Nephron (organoid): ENCODE data around the gene NUP62.
A peak's percentile ranks its signal among the peaks of the same experiment; 100 is the strongest.
"Not testable (repeated sequence)": the region's sequence is repeated elsewhere in the genome, so short reads cannot be mapped to it uniquely, and the experiment has no call there.

ENCODE experiments used
- H3K27ac Mint-ChIP-seq, 3 experiments: 2 replicates each; pipeline ENCODE4 v1.8.0; 2020; ENCODE audit warnings: mixed read lengths in 3 of 3, mild to moderate bottlenecking in 2 of 3, moderate library complexity in 1 of 3
- H3K27me3 Mint-ChIP-seq: 2 replicates; pipeline ENCODE4 v1.8.0; 2021; ENCODE audit warnings: low read depth, mild to moderate bottlenecking, moderate library complexity, mixed read lengths
- H3K36me3 Mint-ChIP-seq: 2 replicates; pipeline ENCODE4 v1.8.0; 2020; ENCODE audit warnings: low read depth, mixed read lengths
- H3K4me1 Mint-ChIP-seq: 2 replicates; pipeline ENCODE4 v1.8.0; 2020; ENCODE audit warnings: mixed read lengths
- H3K4me3 Mint-ChIP-seq, 3 experiments: 2 replicates each; pipeline ENCODE4 v1.8.0; 2020; ENCODE audit warnings: mild to moderate bottlenecking in 3 of 3, mixed read lengths in 3 of 3, moderate library complexity in 2 of 3
- H3K9me3 Mint-ChIP-seq: 2 replicates; pipeline ENCODE4 v1.8.0; 2020; ENCODE audit warnings: mixed read lengths
- TF ChIP-seq, protein P1 (sequence below), 3 experiments: fragments of 200-600 bp; sonication (generic); IDR thresholded peaks; one replicate each; pipeline ENCODE4 v1.5.0; 2021; ENCODE audit warnings: antibody characterized with exemption in 3 of 3; ENCODE audit not compliant: unreplicated experiment in 3 of 3

Gene NUP62

DNA sequence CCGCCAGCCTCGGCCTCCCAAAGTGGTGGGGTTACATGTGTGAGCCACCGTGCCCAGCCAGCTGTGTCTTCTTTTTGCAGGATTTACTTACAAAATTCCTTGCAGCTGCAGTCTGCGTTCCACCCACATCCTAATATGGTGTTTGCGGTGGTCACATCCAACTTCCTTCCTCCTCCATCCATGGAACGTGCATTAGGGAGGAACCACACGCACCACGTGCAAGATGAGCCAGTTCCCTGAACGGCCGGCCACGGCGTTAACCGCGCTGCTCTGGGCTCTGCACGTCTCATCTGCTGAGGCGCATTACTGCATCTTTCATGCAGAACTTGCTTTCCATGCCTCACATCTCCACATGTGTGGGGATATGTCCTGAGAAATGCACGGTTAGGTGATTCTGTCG lies 44.7 kb upstream of the NUP62 start:
- Mint-ChIP-seq H3K9me3 (no peaks in the 10 kb centered on the region), H3K27ac (no peak overlapping the region), H3K36me3 (peaks cover 4% of the 10 kb centered on the region), H3K4me1 (peaks cover 3% of the 10 kb centered on the region), H3K4me3 (no peak overlapping the region), H3K27me3 (peaks cover 6% of the 10 kb centered on the region)
- TF ChIP-seq, protein P1, sequence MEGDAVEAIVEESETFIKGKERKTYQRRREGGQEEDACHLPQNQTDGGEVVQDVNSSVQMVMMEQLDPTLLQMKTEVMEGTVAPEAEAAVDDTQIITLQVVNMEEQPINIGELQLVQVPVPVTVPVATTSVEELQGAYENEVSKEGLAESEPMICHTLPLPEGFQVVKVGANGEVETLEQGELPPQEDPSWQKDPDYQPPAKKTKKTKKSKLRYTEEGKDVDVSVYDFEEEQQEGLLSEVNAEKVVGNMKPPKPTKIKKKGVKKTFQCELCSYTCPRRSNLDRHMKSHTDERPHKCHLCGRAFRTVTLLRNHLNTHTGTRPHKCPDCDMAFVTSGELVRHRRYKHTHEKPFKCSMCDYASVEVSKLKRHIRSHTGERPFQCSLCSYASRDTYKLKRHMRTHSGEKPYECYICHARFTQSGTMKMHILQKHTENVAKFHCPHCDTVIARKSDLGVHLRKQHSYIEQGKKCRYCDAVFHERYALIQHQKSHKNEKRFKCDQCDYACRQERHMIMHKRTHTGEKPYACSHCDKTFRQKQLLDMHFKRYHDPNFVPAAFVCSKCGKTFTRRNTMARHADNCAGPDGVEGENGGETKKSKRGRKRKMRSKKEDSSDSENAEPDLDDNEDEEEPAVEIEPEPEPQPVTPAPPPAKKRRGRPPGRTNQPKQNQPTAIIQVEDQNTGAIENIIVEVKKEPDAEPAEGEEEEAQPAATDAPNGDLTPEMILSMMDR (IDR thresholded peaks at IDR 0.05; ENCODE audit: unreplicated experiment in 3 of 3): no peak

DNA sequence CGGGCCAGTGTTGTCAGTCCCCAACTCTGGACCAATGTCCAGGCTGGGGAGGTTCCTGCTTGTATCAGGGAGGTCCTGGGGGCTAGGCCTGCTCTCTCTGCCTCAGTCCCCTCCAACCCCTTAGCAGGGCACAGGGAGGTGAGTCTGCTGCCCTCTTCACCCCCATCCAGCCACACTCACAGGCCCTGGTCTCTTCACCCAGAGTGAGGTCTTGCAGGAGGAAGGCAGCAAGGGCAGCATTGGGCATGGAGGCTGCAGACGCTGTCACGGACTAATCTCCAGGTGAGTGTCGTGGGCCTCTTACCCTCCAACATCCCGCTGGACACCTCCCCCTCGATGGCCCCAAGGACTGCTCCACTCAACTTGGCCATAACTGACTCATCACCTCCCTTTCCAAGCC lies 43.5 kb upstream of the NUP62 start:
- no peak overlapping the region for H3K27ac Mint-ChIP-seq
- H3K4me1 Mint-ChIP-seq: peaks cover 3% of the 10 kb centered on the region
- no peak overlapping the region for H3K4me3 Mint-ChIP-seq
- no peaks in the 10 kb centered on the region for H3K9me3 Mint-ChIP-seq
- TF ChIP-seq, protein P1 (IDR thresholded peaks at IDR 0.05; ENCODE audit: unreplicated experiment in 3 of 3): no peak
- H3K36me3 Mint-ChIP-seq: peaks cover 4% of the 10 kb centered on the region
- H3K27me3 Mint-ChIP-seq: peaks cover 6% of the 10 kb centered on the region

DNA sequence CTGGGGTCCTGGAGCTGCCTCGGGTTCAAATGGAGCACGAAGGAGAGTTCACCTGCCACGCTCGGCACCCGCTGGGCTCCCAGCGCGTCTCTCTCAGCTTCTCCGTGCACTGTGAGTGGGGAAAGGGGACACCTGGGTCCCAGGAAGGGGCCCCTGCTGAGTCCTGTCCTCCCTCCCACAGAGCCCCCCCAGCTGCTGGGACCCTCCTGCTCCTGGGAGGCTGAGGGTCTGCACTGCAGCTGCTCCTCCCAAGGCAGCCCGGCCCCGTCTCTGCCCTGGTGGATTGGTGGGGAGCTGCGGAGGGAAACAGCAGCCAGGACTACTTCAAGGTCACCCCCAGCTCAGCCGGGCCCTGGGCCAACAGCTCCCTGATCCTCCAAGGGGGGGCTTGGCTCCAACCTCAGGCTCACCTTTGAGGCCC lies 42.7 kb upstream of the NUP62 start:
- no peak overlapping the region for H3K27ac Mint-ChIP-seq
- no peak overlapping the region for H3K4me3 Mint-ChIP-seq
- no peaks in the 10 kb centered on the region for H3K9me3 Mint-ChIP-seq
- H3K27me3 Mint-ChIP-seq: peaks cover 6% of the 10 kb centered on the region
- peaks cover 4% of the 10 kb centered on the region for H3K36me3 Mint-ChIP-seq
- peaks cover 3% of the 10 kb centered on the region for H3K4me1 Mint-ChIP-seq
- TF ChIP-seq, protein P1 (IDR thresholded peaks at IDR 0.05; ENCODE audit: unreplicated experiment in 3 of 3): no peak

DNA sequence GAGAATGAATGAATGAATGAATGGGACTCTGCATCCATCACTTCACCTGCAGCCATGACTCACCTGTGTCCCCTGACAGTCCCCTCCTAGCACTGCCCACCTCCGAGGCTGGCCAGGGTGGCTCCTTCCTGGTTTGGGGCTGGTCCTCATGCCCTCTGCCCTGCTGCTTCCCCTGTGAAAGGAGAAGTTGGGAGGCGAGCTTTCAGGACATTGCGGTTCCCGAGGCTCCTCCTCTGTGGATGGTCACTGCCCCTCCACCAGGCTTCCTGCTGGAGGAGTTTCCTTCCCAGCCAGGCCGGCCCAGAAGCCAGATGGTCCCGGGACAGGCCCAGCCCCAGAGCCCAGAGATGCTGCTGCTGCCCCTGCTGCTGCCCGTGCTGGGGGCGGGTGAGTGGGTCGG lies 40.1 kb upstream of the NUP62 start:
- H3K4me1 Mint-ChIP-seq, H3K36me3 Mint-ChIP-seq, H3K27ac Mint-ChIP-seq, H3K27me3 Mint-ChIP-seq, H3K4me3 Mint-ChIP-seq, H3K9me3 Mint-ChIP-seq: not testable (repeated sequence)

DNA sequence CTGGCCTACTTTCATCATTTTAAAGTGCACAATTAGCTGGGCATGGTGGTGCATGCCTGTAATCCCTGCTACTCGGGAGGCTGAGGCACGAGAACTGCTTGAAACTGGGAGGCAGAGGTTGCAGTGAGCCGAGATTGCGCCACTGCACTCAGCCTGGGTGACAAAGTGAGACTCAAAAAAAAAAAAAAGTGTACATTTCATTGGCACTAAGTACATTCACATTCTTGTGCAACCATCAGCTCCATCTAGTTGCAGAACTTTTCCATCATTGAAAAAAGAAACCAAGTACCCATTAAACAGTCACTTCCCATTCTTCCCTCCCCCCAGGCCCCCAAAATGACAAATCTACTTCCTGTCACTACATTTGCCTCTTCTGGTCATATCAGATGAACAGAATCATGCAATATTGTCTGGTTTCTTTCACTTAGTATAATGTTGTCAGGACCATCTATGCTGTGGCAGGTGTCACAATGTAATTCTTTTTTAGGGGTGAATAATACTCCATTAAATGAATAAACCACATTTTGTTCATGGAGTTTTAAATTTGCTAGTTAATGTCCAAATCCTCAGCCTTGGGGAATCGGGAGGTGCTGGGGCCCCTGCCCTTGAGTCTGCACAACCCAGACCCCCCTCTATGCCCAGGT lies 39.1 kb upstream of the NUP62 start:
- H3K27me3 Mint-ChIP-seq: peaks cover 6% of the 10 kb centered on the region
- H3K4me1 Mint-ChIP-seq: no peaks in the 10 kb centered on the region
- no peaks in the 10 kb centered on the region for H3K36me3 Mint-ChIP-seq
- H3K9me3 Mint-ChIP-seq: no peaks in the 10 kb centered on the region
- H3K27ac Mint-ChIP-seq: no peak overlapping the region
- no peak overlapping the region for H3K4me3 Mint-ChIP-seq
- TF ChIP-seq, protein P1 (IDR thresholded peaks at IDR 0.05; ENCODE audit: unreplicated experiment in 3 of 3): no peak

DNA sequence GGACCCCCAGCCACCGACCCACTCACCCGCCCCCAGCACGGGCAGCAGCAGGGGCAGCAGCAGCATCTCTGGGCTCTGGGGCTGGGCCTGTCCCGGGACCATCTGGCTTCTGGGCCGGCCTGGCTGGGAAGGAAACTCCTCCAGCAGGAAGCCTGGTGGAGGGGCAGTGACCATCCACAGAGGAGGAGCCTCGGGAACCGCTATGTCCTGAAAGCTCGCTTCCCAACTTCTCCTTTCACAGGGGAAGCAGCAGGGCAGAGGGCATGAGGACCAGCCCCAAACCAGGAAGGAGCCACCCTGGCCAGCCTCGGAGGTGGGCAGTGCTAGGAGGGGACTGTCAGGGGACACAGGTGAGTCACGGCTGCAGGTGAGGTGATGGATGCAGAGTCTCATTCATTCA lies 31.7 kb upstream of the NUP62 start, which contains the start of gene SIGLEC11:
SIGLEC11 (minus strand) TSS at position 193 of the 400 bp plus-strand sequence; CDS start at position 102, 91 bp downstream.
- Mint-ChIP-seq H3K4me1 (peaks cover 15% of the 10 kb centered on the region), H3K27me3 (peaks cover 10% of the 10 kb centered on the region)
- H3K27ac Mint-ChIP-seq, H3K36me3 Mint-ChIP-seq, H3K9me3 Mint-ChIP-seq, H3K4me3 Mint-ChIP-seq: not testable (repeated sequence)

DNA sequence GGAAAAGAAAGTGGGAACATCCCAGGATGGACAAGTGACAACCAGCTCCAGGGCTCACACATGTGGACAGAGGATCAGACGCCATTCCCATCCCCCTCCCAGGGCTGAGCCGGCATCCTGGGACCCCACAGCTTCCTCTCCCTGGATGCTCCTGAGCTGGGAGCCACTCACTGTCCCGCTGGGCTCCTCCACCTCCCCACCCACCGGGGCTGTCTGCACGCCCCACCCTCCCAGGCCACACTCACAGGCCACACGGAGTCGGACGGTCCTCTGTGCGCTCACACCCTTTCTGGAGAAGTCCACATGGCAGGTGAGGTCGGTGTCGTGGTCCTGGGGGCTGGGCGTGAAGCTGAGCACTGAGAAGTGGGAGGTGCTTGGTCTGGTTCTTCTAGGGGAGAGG lies 30.6 kb upstream of the NUP62 start:
- Mint-ChIP-seq H3K4me1 (peaks cover 26% of the 10 kb centered on the region), H3K27me3 (peaks cover 10% of the 10 kb centered on the region)
- H3K36me3 Mint-ChIP-seq, H3K27ac Mint-ChIP-seq, H3K9me3 Mint-ChIP-seq, H3K4me3 Mint-ChIP-seq: not testable (repeated sequence)

DNA sequence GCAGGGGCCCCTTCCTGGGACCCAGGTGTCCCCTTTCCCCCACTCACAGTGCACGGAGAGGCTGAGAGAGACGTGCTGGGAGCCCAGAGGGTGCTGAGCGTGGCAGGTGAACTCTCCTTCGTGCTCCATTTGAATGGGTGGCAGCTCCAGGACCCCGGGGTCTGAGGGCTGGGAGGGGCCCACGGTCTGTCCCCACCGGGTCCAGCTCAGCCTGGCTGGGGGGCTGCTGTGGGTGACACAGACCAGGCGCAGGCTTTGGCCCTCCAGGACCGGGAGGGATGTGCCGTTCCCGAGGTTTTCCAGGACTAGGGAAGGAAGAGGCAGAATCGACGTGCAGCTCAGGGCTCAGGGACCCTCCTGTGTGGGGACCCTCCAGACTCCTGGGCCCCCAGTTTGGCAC lies 29.3 kb upstream of the NUP62 start:
- H3K36me3 Mint-ChIP-seq, H3K27ac Mint-ChIP-seq, H3K9me3 Mint-ChIP-seq, H3K4me3 Mint-ChIP-seq: not testable (repeated sequence)
- Mint-ChIP-seq H3K27me3 (peaks cover 10% of the 10 kb centered on the region), H3K4me1 (peaks cover 39% of the 10 kb centered on the region)

DNA sequence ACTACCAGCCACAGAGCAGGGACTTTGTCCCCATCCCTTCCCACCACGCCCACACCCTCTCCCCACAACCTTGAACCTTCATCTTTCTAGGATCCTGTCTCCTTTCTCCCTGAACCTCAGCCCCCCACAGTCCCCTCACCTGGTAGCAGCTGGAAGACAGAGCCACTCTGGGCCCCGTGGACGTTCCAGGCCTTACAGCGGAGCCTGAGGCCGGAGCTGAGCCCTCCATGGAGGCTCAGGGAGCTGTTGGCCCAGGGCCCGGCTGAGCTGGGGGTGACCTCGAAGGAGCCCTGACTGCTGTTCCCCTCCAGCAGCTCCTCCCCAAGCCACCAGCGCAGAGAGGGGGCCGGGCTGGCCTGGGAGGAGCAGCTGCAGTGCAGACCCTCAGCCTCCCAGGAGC lies 28.8 kb upstream of the NUP62 start:
- Mint-ChIP-seq H3K4me1 (peaks cover 43% of the 10 kb centered on the region), H3K4me3 (peak overlapping the region; percentile 68 to 81 (median 78)), H3K27me3 (peaks cover 10% of the 10 kb centered on the region), H3K27ac (peak overlapping the region; percentile 56 to 82 (median 73))
- not testable (repeated sequence) for H3K36me3 Mint-ChIP-seq, H3K9me3 Mint-ChIP-seq
